NCI-H526 treated with DMSO at 0.1 percent for 48 hours (cell line): Measurements from ENCODE around the gene ZC3H6.
"Not testable (repeated sequence)": the region's sequence is repeated elsewhere in the genome, so short reads cannot be mapped to it uniquely, and the experiment has no call there.

Experiments used
- DNase-seq: peaks from one replicate; lab custom pipeline; 2025; lab: John Stamatoyannopoulos, UW

ZC3H6 gene

DNA sequence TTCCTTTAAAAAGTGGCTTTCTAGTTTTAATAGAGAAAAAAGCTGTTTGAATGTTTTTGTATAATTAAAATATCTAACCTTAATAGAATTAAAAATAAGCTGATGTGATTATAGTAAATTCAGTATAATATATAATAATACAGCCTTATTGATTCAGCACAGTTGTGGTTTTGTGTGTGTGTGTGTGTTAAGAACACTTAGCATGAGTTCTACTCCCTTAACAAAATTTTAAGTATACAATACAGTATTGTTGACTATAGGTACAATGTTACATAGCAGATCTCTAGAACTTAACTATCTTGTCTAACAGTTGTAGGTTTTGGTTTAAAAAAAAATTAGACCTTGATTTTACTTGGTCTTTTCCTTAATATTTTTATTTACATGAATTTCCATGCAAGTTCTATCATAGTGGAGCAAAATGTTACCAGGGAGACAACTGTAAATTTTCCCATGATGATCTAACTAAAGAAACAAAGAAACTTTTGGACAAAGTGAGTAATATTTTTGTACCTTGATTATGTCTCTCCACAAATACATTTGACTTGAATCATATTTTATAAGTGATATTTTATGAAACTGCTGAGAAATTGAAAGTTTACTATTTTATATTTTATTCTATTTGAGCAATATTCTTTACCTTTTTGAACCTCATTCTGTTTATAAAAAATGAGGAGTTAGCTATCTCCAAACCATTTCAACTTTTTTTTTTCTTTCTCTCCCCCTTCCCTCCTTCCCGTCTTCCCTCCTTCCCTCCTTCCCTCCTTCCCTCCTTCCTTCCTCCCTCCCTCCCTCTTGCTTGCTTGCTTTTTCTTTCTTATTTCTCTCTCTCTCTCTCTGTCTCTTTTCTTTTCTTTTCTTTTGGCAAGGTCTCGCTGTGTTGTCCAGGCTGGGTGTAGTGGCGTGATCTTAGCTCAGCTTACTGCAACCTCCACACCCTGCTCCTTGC, 46.3 kb downstream of the ZC3H6 start:
- no peak for DNase-seq

DNA sequence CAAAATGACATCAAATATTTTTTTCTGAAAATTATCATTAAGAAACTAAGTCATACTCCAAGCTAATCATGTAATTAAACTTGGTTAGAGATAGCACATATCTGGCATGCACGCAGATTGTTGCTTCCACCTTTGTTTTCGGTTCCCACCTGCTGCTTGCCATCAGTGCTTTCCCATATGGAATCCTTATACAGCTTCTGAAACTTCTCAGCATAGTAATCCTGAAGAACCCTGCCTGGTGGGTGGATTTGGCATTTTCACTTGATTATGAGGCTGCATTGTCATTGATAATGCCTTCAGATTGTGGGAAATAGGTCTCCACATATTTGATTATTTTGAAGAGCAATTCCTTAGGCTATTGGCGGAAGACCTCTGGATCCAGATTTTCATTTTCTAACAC, 47.5 kb downstream of the ZC3H6 start:
- DNase-seq, result no peak

- no peak for DNase-seq
Measured at GRCh38 chr2:112332123-112332696, 56.8 kb downstream of the ZC3H6 start.

DNA sequence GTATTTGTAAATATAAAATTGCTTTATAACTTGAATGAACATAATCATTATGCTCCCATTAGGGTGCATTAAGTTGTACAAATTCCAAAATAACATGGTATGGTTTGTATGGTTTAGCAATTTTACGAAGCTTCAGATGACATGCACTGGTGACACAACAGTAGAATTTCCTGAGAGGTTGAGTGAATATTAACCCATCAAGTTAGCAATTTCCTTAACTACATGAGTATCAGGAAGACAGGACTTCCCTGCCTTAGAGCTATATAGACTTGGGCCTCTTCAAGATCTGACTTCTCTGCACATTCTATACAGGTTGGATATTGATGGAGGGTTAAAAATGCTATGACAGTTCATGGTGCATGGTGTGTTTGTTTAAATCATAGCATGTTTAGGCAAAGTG, 60.2 kb downstream of the ZC3H6 start:
- no peak for DNase-seq

GRCh38 chr2:112339986-112340385, 64.6 kb downstream of the ZC3H6 start:
- DNase-seq, result no peak

GRCh38 chr2:112340475-112341267, 65.3 kb downstream of the ZC3H6 start:
- DNase-seq, result no peak

DNA sequence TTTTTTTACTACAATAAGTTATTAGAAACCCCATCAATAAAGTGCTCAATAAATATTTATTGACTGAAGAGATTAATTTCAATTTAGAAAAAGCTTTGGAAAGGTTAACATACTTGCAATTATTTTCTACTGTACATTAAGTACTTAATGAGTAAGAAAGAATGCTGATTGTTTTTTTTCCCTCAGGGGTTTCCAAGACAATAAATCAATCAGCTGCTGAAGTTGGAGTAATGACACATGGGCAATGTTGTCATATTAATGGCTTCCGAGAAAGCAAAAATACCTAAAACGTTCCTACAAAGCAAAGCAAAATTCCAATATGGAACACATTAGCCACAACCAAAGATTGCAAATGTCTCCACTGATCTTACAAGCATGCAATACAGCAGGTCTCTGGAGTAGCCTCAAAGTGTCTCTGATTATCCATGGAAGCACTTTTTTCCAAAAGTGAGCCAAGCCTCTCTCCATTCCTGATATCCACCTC, 66.7 kb downstream of the ZC3H6 start:
- no peak for DNase-seq

- no peak for DNase-seq
Measured at GRCh38 chr2:112343827-112344585, 68.6 kb downstream of the ZC3H6 start.

GRCh38 chr2:112345030-112346027, 69.9 kb downstream of the ZC3H6 start:
- peak; percentile 47 for DNase-seq

GRCh38 chr2:112352292-112352691, 76.9 kb downstream of the ZC3H6 start:
- not testable (repeated sequence) for DNase-seq

DNA sequence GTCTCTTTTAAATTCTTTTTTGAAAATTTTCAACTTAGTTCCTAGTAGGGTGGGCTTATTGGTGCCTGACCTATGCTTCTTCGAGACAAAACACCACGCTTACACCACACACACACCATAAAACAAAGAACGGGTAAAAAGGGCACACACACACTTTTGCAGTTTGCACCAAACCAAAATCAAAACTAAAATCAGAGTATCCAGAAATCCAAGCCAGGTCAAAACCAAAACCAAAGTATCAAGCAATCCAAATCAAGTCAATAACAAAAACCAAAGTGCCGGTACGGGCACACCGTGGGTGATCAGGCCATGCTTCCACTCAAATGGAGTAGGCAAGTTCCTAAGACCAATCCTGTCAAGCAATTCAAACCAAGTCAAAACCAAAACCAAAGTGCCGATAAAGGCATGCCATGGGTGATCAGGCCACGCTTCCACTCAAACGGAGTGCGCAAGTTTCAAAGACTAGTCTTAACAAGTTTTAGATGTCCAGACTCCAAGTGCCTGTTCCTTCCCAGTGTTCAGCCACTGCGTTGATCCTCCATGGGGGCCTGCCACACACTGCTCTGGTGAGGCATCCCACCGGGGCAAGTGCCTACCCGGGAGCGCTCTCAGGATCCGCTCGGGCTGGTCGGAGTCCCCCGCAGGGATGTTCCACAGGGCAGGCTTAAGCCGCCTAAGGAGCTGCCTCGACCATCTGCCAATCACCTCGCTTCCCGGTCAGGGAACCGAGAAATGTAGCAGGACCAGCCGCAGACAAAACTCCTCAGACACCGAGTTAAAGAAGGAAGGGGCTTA, 77.6 kb downstream of the ZC3H6 start:
- not testable (repeated sequence) for DNase-seq

DNA sequence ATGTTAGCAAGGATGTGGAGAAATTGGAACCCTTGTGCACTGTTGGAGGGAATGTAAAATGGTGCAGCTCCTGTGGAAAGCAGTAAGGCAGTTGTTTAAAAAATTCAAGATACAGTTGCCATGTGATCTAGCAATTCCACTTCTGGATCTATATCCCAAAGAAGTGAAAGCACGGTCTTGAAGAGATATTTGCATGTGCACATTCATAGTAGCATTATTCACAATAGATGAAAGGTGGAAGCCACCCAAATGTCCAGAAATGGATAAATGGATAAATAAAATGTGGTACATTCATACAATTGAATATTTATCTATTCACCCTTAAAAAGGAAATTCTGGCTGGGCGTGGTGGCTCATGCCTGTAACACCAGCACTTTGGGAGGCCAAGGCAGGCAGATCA, 78.9 kb downstream of the ZC3H6 start:
- DNase-seq, result not testable (repeated sequence)

DNA sequence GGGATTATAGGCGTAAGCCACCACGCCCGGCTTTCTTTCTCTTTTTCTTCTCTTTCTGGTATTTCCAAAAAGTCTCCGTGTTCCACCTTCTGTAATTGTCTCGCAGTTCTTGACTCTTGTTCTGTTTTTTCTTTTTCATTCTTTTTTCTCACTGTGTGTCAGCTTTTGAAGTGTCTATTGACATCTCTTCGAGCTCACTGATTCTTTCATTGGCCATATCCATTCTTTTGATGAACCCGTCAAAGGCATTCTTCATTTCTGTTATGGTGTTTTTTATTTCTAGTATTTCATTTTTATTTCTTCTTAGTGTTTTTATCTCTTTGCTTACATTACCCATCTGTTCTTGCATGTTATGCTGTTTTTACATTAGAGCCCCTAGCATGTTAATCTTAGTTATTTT, 84.7 kb downstream of the ZC3H6 start:
- not testable (repeated sequence) for DNase-seq
